HUDEP-2 (cell line): ENCODE results near the gene FASTKD3.
A peak's percentile ranks its signal among the peaks of the same experiment; 100 is the strongest.
"Not testable (repeated sequence)": the region's sequence is repeated elsewhere in the genome, so short reads cannot be mapped to it uniquely, and the experiment has no call there.

Experiments
- DNase-seq, 76 experiments: peaks; one replicate each; lab custom pipeline; 2025; ENCODE audit not compliant: unreplicated experiment in 76 of 76; lab: John Stamatoyannopoulos, UW

The FASTKD3 gene, protein sequence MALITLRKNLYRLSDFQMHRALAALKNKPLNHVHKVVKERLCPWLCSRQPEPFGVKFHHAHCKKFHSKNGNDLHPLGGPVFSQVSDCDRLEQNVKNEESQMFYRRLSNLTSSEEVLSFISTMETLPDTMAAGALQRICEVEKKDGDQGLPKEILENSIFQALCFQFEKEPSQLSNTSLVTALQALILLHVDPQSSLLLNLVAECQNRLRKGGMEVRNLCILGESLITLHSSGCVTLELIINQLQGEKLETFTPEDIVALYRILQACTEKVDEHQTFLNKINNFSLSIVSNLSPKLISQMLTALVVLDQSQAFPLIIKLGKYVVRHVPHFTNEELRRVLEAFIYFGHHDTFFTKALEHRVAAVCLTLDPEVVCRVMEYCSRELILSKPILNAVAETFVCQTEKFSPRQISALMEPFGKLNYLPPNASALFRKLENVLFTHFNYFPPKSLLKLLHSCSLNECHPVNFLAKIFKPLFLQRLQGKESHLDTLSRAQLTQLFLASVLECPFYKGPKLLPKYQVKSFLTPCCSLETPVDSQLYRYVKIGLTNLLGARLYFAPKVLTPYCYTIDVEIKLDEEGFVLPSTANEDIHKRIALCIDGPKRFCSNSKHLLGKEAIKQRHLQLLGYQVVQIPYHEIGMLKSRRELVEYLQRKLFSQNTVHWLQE

GRCh38 chr5:7868773-7869473 is at the start of gene FASTKD3, which contains the start of gene MTRR:
Gene FASTKD3 (minus strand): TSS chr5:7869031. CDS start chr5:7868083, 948 bp downstream.
Gene MTRR (plus strand): TSS chr5:7869148. CDS start chr5:7870795, 1,647 bp downstream.
- DNase-seq, result peak in 74 of 76 experiments; percentile 23 to 91 (median 80)

GRCh38 chr5:7917130-7918123 is 48.6 kb upstream of the FASTKD3 start:
- DNase-seq, result no peak

DNA sequence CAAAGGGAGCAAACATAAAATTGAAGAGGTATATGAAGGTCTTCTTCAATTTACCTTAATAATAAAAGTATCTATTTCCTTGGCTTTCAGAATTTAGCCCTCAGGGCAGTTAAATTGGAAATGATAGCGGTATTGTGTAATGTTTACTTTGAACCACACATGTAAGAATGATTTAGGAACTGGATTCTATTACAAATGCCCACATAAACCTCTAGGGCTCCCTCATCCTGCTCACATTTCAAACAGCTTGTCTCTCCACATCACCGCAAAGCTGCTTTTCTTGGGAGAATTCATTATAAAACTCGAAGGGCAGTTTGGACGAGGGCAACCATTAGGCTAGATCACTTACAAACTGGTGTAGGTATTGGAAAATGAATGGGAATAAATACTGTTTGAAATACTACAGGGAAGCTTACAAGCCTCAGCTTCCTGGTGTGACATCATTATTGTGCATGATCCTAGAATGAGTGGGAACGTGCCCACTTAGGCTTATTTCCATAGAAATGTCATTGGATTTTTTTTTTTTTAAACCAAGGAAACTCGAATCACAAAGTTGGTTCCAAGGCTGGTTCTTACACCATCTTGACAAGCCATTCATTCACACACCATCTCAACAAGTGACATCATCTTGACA is 47.5 kb upstream of the FASTKD3 start:
- no peak for DNase-seq

DNA sequence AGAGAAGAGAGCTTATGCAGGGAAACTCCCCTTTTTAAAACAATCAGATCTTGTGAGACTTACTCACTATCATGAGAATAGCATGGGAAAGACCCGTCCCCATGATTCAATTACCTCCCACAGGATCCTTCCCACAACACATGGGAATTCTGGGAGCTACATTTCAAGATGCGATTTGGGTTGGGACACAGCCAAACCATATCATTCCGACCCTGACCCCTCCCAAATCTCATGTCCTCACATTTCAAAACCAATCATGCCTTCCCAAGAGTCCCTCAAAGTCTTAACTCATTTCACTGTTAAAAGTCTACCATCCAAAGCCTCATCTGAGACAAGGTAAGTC is 42.6 kb upstream of the FASTKD3 start:
- DNase-seq, result not testable (repeated sequence)

DNA sequence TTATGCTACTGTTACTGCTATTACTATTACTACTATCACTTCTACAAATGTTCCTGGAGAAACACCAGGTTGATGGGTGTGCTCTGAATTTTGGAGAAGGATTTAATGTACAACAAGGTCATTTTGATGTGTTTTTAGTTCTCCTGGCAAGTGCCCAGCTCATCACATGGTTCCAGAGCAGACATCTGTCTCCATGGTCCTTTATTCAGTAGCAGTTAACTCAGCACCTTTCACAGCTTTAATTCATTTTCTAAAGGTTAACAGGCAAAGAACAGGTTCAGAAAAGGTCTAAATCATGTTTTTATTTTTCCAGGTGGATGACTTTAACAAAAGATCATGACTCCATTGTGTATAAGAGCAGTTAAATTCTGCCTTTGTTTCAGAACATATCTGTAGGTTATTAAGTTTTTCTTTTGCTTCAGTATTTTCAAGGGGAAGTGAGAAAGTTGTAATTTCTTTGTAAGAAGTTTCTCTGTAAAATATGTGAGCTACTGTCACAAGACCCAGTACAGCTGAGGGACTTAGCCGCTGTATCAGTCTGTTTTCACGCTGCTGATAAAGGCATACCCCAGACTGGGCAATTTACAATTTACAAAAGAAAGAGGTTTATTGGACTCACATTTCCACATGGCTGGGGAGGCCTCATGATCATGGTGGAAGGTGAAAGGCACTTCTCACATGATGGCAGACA is 42.1 kb upstream of the FASTKD3 start:
- no peak for DNase-seq

DNA sequence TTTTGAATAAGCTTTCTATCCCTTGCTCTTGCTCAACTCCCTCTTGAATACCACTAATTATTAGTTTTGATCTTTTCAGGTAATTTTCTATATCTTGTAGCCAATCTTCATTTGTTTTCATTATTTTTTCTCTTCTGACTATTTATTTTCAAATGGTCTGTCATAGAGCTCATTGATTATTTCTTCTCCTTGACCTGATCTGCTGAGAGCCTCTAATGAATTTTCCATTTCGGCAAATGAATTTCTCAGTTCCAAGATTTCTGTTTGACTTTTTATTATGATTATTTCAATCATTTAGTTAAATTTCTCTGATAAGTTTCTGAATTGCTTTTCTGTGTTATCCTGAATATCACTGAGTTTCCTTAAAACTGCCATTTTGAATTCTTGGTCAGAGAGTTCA is 39.5 kb upstream of the FASTKD3 start:
- DNase-seq, result no peak

DNA sequence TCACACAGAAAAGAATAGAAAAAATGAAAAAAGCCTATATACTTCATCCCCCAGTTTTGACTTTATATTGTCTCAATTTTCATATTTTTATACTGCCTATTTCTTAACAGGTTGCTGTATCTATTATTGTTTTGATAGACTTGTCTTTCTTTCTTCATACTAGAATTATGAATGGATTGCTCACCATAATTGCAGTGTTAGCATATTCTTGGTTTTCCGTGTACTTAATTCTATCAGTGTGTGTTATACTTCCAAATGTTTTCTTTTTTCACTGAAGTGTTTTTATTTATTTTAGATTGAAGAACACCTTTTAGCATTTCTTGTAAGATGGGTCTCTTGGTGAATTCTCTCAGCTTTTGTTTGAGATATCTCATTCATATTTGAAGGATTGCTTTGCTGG is 38.8 kb upstream of the FASTKD3 start:
- DNase-seq, result no peak

GRCh38 chr5:7904170-7904569 is 35.3 kb upstream of the FASTKD3 start:
- DNase-seq, result no peak

DNA sequence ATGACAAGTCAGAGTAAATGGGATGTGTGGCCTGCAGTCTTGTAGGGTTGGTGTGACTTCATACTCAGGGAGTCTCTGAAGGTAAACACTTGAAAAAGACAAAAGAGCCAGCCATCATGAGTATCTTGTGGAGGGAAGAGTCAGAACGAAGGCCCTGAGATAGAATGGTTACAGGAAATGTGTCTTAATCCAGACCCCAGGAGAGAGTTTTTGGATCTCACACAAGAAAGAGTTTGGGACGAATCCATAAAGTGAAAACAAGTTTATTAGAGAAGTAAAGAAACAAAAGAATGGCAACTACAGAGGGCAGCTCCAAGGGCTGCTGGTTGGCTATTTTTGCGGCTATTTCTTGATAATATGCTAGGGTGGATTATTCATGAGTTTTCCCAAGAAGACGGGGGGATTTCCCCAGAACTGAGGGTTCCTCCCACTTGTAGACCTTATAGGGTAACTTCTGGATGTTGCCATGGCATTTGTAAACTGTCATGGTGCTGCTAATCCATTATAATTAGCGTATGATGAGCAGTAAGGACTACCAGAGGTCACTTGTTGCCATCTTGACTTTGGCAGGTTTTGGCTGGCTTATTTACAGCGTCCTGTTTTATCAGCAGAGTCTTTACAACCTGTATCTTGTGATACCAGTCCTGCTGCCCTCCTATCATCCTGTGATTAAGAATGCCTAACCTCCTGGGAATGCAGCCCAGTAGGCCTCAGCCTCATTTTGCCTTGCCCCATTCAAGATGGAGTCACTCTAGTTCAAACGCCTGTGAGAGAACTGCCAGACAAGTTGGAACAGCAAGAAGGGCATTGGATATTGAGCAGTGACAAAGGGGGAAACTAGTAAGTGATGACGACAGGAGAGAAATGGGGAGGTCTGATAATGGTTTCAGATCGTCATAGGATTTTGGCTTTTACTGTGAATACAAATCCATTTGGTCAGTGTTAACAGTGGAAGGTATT is 34.1 kb upstream of the FASTKD3 start:
- no peak for DNase-seq

GRCh38 chr5:7902201-7902600 is 33.4 kb upstream of the FASTKD3 start:
- no peak for DNase-seq

DNA sequence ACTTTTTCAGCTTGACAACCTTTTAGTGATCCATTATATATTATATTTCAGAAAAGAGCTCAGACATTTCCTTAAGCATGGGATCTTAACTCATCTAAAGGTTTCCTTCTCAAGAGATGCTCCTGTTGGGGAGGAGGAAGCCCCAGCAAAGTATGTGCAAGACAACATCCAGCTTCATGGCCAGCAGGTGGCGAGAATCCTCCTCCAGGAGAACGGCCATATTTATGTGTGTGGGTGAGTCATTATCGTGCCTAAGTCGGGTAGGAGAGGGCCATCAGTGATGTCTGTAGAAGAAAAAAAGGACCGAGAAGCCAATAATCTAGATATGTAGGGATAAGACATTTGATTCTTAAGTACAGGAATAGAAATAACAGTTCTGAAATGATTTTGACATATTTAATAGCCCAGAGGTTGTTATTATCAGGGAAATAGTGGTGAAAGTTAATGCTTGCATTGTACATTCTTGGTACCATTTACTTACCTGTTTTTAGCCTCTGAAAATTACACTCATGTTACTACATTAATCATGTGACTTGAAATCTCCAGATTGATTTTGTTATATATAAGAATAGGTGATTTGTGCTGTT is 28.3 kb upstream of the FASTKD3 start:
- peak in 66 of 76 experiments; percentile 2 to 71 (median 36) for DNase-seq

DNA sequence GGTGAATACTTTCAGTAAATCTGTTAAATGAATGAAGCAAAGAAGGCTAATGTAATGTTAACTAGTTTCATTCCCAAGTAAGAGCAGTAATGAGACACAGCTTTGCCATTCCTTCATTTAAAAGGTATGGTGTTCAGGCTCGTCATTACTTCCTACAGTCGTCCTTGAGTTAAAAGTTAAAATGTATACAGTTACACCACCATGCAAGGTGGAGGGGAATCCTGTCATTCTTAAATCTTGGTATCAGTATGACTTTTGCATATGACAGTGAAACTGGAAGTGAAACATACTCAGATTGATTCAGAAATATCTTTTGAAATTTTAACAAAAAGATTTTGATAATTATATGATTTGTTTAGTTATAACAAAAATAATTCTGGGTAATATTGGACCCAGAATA is 26.0 kb upstream of the FASTKD3 start:
- DNase-seq, result no peak

- DNase-seq, result no peak
Observed at GRCh38 chr5:7894439-7894838, 25.6 kb upstream of the FASTKD3 start.

GRCh38 chr5:7888901-7889300 is 20.1 kb upstream of the FASTKD3 start:
- no peak for DNase-seq

DNA sequence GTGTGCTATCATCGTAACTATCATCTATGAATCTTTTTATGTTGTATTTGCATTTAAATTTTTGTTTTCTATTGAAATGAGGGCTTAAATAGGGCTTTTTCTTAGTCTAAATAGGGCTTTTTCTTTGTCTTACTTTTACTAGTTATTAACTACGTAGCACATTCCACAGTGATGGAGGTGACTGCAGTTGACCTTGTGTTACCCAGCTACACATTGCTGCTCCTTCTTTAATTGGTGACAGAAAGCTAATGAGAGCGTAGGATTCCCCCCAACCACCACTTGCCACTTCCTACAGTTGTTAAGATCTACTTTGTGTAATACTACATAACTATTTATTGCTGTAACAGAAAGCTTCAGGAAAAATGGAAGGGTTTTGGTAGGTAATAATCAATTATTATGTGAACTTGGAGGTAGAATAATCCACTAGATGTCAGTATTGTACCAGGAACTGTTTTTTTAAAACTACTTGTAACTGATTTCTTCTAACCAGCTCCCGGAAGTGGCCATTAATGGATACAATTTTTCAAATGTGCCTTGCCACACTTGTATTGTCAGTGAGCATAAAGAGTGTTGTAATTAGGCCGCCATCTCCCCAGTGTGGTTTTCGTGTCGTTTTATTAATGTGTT is 18.1 kb upstream of the FASTKD3 start:
- DNase-seq, result peak in 6 of 76 experiments; percentile 3 to 21 (median 10)

DNA sequence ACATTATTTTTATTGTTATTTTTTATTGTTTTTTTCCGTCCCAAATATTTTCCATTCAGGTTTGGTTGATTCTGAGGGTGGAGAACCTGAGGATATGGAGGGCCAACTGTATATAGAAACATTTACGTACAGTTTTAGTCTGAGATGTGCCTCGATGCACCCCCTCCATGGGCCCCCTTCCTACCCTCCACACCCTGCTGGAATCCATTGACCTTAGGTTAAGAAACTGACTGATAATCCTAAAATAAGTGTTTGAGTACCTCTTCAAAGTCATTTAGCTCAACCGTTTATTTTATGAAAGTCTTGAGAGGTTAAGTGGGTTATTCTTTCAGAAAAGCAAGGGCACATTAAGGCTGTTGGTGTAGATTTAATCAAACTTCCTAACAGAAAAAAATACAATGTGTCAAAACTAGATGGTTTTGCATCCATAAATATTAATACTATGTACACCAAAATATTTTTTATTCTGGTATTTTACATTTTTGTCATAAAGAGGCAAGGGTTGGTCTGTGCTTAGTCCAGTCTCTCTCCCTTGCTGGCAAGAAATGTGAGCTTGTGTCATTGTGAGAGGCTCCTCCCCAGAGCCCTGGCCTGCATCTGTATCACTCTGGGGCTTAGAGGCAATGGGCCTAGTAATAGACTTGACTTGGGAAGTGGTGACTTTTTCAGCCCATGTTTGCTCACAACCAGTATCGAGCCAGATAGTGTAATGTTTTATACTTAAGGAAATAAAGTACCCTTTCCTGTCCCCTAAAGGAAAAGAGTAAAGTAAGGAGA is 15.8 kb upstream of the FASTKD3 start:
- no peak for DNase-seq

- no peak for DNase-seq
Observed at GRCh38 chr5:7882926-7883325, 14.1 kb upstream of the FASTKD3 start.
